Parathyroid adenoma (tissue), 2 donors: Measurements from ENCODE around the gene CDIP1.

Experiments used
- H2AFZ ChIP-seq: fragments of 300-600 bp; sonication (generic); one replicate; pipeline ENCODE4 v1.7.0; 2017; ENCODE audit warnings: antibody characterized with exemption, mild to moderate bottlenecking
- H3K27ac ChIP-seq: fragments of 300-600 bp; sonication (generic); one replicate; pipeline ENCODE4 v1.7.0; 2017
- H3K27me3 ChIP-seq: fragments of 300-600 bp; sonication (generic); one replicate; pipeline ENCODE4 v1.7.0; 2017; ENCODE audit warnings: low read length; ENCODE audit not compliant: control insufficient read depth, insufficient read depth
- H3K36me3 ChIP-seq: fragments of 300-600 bp; sonication (generic); one replicate; pipeline ENCODE4 v1.7.0; 2017; ENCODE audit warnings: low read length; ENCODE audit not compliant: control insufficient read depth, insufficient read depth
- H3K4me1 ChIP-seq: fragments of 300-600 bp; sonication (generic); one replicate; pipeline ENCODE4 v1.7.0; 2017; ENCODE audit warnings: control low read depth
- H3K4me2 ChIP-seq: fragments of 300-600 bp; sonication (generic); one replicate; pipeline ENCODE4 v1.7.0; 2017; ENCODE audit warnings: low read length
- H3K4me3 ChIP-seq: fragments of 300-600 bp; sonication (generic); one replicate; pipeline ENCODE4 v1.7.0; 2017; ENCODE audit warnings: low read depth, low read length
- H3K79me2 ChIP-seq: fragments of 300-600 bp; sonication (generic); one replicate; pipeline ENCODE4 v1.7.0; 2017; ENCODE audit warnings: control low read depth
- H3K9ac ChIP-seq: fragments of 300-600 bp; sonication (generic); one replicate; pipeline ENCODE4 v1.7.0; 2017; ENCODE audit warnings: mild to moderate bottlenecking
- H3K9me3 ChIP-seq: fragments of 300-600 bp; sonication (generic); one replicate; pipeline ENCODE4 v1.7.0; 2017; ENCODE audit warnings: low read length; ENCODE audit not compliant: control insufficient read depth
- TF ChIP-seq, protein P1 (sequence below): fragments of 300-600 bp; sonication (generic); IDR thresholded peaks from one replicate; pipeline ENCODE4 v1.7.0; 2017; ENCODE audit warnings: antibody characterized with exemption, mild to moderate bottlenecking
- donor health status: primary hyperparathyroidism.

The CDIP1 gene

DNA sequence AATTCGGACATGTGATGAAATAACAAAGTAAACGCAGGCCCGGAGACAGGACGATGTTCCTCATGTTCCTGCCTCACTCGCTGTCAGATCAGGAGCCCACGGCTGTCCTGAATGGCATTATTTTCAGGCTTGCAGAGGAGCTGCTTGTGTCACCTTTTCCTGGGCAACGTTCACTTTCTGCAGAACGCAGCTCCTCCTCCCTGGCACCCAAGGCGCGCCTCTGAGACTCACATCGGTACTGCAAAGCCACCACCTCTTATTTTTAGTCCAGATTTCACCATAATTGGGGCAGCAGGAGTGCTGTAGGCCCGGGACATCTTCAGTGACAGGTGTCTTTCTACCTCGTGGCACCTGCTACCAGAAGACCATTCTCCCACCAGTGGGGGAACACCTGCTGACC is 9.6 kb upstream of the CDIP1 start:
- H3K9me3 ChIP-seq: no peaks in the 10 kb centered on the region
- TF ChIP-seq, protein P1, sequence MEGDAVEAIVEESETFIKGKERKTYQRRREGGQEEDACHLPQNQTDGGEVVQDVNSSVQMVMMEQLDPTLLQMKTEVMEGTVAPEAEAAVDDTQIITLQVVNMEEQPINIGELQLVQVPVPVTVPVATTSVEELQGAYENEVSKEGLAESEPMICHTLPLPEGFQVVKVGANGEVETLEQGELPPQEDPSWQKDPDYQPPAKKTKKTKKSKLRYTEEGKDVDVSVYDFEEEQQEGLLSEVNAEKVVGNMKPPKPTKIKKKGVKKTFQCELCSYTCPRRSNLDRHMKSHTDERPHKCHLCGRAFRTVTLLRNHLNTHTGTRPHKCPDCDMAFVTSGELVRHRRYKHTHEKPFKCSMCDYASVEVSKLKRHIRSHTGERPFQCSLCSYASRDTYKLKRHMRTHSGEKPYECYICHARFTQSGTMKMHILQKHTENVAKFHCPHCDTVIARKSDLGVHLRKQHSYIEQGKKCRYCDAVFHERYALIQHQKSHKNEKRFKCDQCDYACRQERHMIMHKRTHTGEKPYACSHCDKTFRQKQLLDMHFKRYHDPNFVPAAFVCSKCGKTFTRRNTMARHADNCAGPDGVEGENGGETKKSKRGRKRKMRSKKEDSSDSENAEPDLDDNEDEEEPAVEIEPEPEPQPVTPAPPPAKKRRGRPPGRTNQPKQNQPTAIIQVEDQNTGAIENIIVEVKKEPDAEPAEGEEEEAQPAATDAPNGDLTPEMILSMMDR: no peak
- no peak overlapping the region for H3K9ac ChIP-seq
- no peaks in the 10 kb centered on the region for H3K36me3 ChIP-seq
- H2AFZ ChIP-seq: no peak overlapping the region
- no peaks in the 10 kb centered on the region for H3K27me3 ChIP-seq
- H3K4me1 ChIP-seq: peaks cover 3% of the 10 kb centered on the region
- H3K4me3 ChIP-seq: no peak overlapping the region
- H3K4me2 ChIP-seq: no peak overlapping the region
- H3K27ac ChIP-seq: no peak overlapping the region
- H3K79me2 ChIP-seq: no peaks in the 10 kb centered on the region

DNA sequence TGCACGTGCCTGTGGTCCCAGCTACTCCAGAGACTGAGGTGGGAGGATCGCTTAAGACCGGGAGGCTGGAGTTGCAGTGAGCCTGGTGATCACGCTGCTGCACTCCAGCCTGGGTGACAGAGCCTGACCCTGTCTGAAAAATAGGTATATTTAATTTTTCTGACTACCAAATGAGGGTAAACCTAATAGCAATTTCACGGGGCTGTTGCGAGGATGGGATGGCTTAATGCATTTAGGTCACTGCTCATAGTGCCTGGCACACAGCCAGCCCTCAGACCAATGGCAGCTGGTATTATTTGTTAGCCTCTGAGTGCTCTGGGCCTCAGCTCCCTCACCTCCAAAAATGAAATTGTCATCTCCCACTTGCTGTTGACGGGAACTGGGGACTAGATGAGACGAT is 5.9 kb upstream of the CDIP1 start:
- Histone ChIP-seq H3K79me2 (no peaks in the 10 kb centered on the region), H2AFZ (no peak overlapping the region), H3K36me3 (no peaks in the 10 kb centered on the region), H3K9me3 (no peaks in the 10 kb centered on the region), H3K4me1 (no peaks in the 10 kb centered on the region), H3K27ac (no peak overlapping the region), H3K27me3 (no peaks in the 10 kb centered on the region), H3K4me2 (no peak overlapping the region), H3K4me3 (no peak overlapping the region), H3K9ac (no peak overlapping the region)
- TF ChIP-seq, protein P1: no peak

DNA sequence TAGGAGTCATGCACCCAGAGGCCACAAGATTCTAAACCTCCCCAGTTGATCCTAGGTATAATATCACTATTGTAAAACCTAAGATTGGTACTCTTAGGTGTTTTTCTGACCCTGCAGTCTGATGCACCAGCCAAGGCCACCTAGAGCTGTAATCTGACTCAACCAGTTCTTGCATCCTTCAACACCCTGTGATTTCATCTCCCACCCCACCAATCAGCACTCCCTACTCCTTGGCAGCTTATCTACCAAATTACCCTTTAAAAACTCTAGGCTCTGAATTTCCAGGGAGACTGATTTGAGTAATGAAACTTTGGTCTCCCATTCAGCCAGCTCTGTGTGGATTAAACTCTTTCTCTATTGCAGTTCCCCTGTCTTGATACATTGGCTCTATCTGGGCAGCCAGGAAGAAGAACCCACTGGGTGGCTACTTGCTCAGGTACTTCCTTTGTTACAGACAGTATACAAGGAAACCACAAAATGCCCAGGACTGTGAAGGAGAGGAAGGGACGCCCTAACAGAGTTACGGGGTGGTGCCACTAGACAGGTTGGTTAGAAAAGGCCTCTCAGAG is 1.2 kb upstream of the CDIP1 start:
- Histone ChIP-seq H3K36me3 (no peaks in the 10 kb centered on the region), H2AFZ (no peak overlapping the region), H3K4me3 (no peak overlapping the region), H3K4me2 (no peak overlapping the region), H3K27ac (no peak overlapping the region), H3K9me3 (no peaks in the 10 kb centered on the region), H3K9ac (no peak overlapping the region), H3K79me2 (no peaks in the 10 kb centered on the region), H3K4me1 (no peaks in the 10 kb centered on the region), H3K27me3 (no peaks in the 10 kb centered on the region)
- TF ChIP-seq, protein P1: no peak

DNA sequence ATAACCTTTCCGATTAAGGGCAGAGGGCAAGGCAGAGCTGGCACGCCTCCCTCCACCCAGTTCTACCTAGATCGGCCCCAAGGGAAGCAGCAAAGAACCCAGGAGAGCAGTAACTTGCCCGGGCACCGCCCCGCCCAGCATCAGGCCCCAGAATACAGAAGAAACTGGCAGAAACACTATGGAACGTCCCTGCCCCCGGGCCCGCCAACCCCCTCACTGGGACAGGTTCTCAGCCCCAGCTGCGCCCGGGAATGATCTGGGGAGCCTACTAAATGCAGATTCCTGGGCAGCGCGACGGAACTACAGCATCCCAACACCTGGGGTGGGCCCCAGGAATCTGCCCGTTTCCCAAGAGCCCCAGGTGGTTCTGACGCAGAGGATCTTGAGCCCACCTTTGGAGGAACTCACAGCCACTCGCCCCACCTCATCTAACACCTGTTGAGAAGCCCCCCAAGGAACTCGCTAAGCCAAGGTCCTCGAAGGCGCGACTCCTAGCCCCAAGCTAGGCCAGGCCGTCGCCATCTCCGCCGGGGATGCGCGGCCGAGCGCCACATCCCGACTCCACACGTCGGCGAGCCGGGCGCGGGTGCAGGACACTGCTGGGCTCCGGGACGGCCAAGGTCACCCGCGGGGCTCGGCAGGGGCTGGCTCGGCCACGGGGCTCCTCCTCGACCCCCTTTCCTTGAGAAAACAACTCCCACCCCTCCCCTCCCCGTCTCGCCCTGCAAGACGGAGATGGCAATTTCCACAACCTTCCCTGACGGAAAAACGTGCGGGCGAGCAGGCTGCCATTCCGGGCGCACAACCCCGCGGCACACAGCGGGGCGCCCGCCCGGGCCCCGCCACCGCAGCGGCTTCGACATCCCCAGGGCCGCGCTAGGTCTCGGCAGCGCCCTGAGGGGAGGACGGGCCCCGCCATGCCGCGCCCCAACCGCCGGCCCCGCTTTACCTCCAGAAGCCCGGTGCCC is 913 bp downstream of the CDIP1 start:
- H2AFZ ChIP-seq: peak overlapping the region; percentile 96
- no peaks in the 10 kb centered on the region for H3K27me3 ChIP-seq
- peak overlapping the region; percentile 78 for H3K4me3 ChIP-seq
- H3K4me1 ChIP-seq: peaks cover 7% of the 10 kb centered on the region
- peak overlapping the region; percentile 73 for H3K27ac ChIP-seq
- peak overlapping the region; percentile 70 for H3K4me2 ChIP-seq
- peaks cover 2% of the 10 kb centered on the region for H3K79me2 ChIP-seq
- H3K9me3 ChIP-seq: no peaks in the 10 kb centered on the region
- TF ChIP-seq, protein P1: no peak
- no peaks in the 10 kb centered on the region for H3K36me3 ChIP-seq
- H3K9ac ChIP-seq: peak overlapping the region; percentile 47
